HepG2 (cell line): ENCODE data around the gene TFDP2. TPM values are rescaled to one million over a fixed set of nuclear protein-coding genes. Genes with fewer than 3 reads are reported as not detected.

Experiments
- CREM ChIP-seq, 2 experiments: sonication (generic) in 1 of 2; formaldehyde crosslinking in 1 of 2; IDR thresholded peaks; 2 replicates each; pipeline versions ENCODE4 v1.4.0 to v1.6.1; 2016 to 2020; ENCODE audit warnings: antibody characterized with exemption in 1 of 2, mild to moderate bottlenecking in 1 of 2, missing genetic modification reagents in 1 of 2
- FLYWCH1 ChIP-seq: sonication (generic); formaldehyde crosslinking; IDR thresholded peaks from 2 replicates; pipeline ENCODE4 v1.8.1; 2023; ENCODE audit warnings: mild to moderate bottlenecking, missing genetic modification reagents
- HNRNPK ChIP-seq: fragments of 200-400 bp; formaldehyde crosslinking; IDR thresholded peaks from 2 replicates; pipeline ENCODE4 v1.6.1; 2018; ENCODE audit warnings: low read length, low read depth, moderate library complexity, mild to moderate bottlenecking; ENCODE audit not compliant: poor library complexity, severe bottlenecking
- POLR2G ChIP-seq: fragments of 200-400 bp; formaldehyde crosslinking; IDR thresholded peaks from 2 replicates; pipeline ENCODE4 v1.6.1; 2018; ENCODE audit warnings: mild to moderate bottlenecking, low read depth, low read length, moderate library complexity
- SOX5 ChIP-seq: IDR thresholded peaks from 2 replicates; pipeline ENCODE4 v1.6.1; 2016; ENCODE audit warnings: borderline replicate concordance
- ZNF431 ChIP-seq: sonication (generic); formaldehyde crosslinking; IDR thresholded peaks from 2 replicates; pipeline ENCODE4 v1.9.0; 2022; ENCODE audit warnings: missing genetic modification reagents, low read depth, mild to moderate bottlenecking, borderline replicate concordance
- ZNF468 ChIP-seq: sonication (generic); formaldehyde crosslinking; IDR thresholded peaks from 2 replicates; pipeline ENCODE4 v1.8.0; 2022; ENCODE audit warnings: mild to moderate bottlenecking, moderate library complexity, missing genetic modification reagents
- ZNF709 ChIP-seq: sonication (generic); formaldehyde crosslinking; IDR thresholded peaks from 2 replicates; pipeline ENCODE4 v1.5.0; 2020; ENCODE audit warnings: mild to moderate bottlenecking, missing genetic modification reagents
- ZNF749 ChIP-seq: sonication (generic); formaldehyde crosslinking; IDR thresholded peaks from 2 replicates; pipeline ENCODE4 v1.8.0; 2022; ENCODE audit warnings: mild to moderate bottlenecking, missing genetic modification reagents, moderate library complexity, borderline replicate concordance
- ZNF83 ChIP-seq: sonication (generic); formaldehyde crosslinking; IDR thresholded peaks from 2 replicates; pipeline ENCODE4 v1.4.0; 2020; ENCODE audit warnings: missing genetic modification reagents, mild to moderate bottlenecking, borderline replicate concordance
- ZSCAN29 ChIP-seq: sonication (generic); formaldehyde crosslinking; conservative IDR thresholded peaks from 2 replicates; pipeline ENCODE4 v1.4.0; 2020; ENCODE audit warnings: mild to moderate bottlenecking, missing genetic modification reagents
- polyA plus RNA-seq, 8 experiments: library from polyadenylated mRNA; depleted of rRNA in 3 of 8; stranded (reverse) in 7 of 8; unstranded in 1 of 8; fragments of >200 nt; fragmentation: Illumina TruSeq in 4 of 8; extraction: Trizol in 4 of 8; gene quantifications; 2 replicates each; pipeline versions ENCODE4 v1.2.1 to v1.2.3, GENCODE V29; 2011 to 2016; ENCODE audit warnings: low read depth in 4 of 8, missing spikeins in 1 of 8, mixed read lengths in 1 of 8; ENCODE audit not compliant: insufficient read depth in 1 of 8
- total RNA-seq, 5 experiments: library from RNA; depleted of rRNA; stranded (reverse); fragments of >200 nt; fragmentation: Illumina TruSeq; extraction: Trizol; gene quantifications; 2 replicates each; pipeline ENCODE4 v1.2.3, GENCODE V29; 2016; ENCODE audit warnings: low read depth in 1 of 5
- TF ChIP-seq, protein P1 (sequence below): sonication (generic); formaldehyde crosslinking; IDR thresholded peaks from 2 replicates; pipeline ENCODE4 v1.5.0; 2020; ENCODE audit warnings: mild to moderate bottlenecking, missing genetic modification reagents, borderline replicate concordance
- TF ChIP-seq, protein P2 (sequence below): sonication (generic); formaldehyde crosslinking; IDR thresholded peaks from 2 replicates; pipeline ENCODE4 v1.9.0; 2021; ENCODE audit warnings: missing genetic modification reagents, borderline replicate concordance
- TF ChIP-seq, protein P3 (sequence below): sonication (generic); formaldehyde crosslinking; IDR thresholded peaks from 2 replicates; pipeline ENCODE4 v1.4.0; 2020; ENCODE audit warnings: mild to moderate bottlenecking, low read depth, missing genetic modification reagents

The TFDP2 gene
- total and polyA plus RNA-seq, 2 of the 13 experiments (the other 11 are each of a cell fraction or from before 2014, with no cell fraction given) = 17.9 to 37.4 TPM

DNA sequence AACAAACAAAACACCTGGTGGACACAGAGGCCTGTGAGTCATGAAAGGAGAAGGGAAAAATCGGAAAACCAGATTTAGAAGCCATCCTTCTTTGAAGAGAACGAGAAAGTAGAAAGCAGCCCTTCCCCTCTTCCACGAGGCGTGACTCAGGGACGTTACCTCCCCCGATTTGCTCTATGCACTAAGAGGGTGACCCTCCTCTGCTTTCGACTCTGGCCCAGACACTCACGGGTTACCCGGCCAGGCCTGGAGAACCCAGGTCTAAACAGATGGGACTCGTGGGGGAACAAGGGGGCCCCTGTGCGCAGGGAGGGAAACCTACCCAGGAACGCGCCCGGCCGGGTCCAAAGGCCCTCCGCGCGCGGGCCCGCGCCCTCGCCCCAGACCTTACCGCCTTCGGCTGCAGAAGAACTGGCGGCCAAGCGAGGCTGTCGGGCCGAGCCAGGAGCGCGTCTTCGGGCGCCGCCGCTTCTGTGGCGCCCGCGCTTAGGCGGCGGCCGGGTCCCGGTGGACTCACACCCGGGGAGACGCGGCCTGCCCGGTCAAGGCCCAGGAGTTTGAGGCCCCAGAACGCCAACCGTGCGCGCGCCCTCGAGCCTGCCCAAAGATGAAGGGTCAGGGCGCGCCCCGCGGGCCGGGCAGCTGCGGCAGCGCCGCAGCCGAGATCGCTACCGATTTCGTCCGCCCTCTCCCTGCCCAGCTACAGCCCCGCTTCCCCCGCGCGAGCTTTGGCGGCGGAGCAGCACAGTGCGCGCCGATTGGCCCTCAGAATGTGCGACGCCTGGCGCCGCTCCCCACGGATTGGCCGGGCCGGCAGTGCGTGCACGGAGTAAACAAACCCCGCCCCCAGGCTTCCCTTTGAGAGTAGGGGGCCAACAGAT is at the start of gene TFDP2 (continued):
- TF ChIP-seq, protein P1, sequence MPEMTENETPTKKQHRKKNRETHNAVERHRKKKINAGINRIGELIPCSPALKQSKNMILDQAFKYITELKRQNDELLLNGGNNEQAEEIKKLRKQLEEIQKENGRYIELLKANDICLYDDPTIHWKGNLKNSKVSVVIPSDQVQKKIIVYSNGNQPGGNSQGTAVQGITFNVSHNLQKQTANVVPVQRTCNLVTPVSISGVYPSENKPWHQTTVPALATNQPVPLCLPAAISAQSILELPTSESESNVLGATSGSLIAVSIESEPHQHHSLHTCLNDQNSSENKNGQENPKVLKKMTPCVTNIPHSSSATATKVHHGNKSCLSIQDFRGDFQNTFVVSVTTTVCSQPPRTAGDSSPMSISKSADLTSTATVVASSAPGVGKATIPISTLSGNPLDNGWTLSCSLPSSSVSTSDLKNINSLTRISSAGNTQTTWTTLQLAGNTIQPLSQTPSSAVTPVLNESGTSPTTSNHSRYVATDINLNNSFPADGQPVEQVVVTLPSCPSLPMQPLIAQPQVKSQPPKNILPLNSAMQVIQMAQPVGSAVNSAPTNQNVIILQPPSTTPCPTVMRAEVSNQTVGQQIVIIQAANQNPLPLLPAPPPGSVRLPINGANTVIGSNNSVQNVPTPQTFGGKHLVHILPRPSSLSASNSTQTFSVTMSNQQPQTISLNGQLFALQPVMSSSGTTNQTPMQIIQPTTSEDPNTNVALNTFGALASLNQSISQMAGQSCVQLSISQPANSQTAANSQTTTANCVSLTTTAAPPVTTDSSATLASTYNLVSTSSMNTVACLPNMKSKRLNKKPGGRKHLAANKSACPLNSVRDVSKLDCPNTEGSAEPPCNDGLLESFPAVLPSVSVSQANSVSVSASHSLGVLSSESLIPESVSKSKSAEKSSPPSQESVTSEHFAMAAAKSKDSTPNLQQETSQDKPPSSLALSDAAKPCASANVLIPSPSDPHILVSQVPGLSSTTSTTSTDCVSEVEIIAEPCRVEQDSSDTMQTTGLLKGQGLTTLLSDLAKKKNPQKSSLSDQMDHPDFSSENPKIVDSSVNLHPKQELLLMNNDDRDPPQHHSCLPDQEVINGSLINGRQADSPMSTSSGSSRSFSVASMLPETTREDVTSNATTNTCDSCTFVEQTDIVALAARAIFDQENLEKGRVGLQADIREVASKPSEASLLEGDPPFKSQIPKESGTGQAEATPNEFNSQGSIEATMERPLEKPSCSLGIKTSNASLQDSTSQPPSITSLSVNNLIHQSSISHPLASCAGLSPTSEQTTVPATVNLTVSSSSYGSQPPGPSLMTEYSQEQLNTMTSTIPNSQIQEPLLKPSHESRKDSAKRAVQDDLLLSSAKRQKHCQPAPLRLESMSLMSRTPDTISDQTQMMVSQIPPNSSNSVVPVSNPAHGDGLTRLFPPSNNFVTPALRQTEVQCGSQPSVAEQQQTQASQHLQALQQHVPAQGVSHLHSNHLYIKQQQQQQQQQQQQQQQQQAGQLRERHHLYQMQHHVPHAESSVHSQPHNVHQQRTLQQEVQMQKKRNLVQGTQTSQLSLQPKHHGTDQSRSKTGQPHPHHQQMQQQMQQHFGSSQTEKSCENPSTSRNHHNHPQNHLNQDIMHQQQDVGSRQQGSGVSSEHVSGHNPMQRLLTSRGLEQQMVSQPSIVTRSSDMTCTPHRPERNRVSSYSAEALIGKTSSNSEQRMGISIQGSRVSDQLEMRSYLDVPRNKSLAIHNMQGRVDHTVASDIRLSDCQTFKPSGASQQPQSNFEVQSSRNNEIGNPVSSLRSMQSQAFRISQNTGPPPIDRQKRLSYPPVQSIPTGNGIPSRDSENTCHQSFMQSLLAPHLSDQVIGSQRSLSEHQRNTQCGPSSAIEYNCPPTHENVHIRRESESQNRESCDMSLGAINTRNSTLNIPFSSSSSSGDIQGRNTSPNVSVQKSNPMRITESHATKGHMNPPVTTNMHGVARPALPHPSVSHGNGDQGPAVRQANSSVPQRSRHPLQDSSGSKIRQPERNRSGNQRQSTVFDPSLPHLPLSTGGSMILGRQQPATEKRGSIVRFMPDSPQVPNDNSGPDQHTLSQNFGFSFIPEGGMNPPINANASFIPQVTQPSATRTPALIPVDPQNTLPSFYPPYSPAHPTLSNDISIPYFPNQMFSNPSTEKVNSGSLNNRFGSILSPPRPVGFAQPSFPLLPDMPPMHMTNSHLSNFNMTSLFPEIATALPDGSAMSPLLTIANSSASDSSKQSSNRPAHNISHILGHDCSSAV (CRISPR knock-in tag) = no peak
- peak; percentile 73 for TF ChIP-seq POLR2G
- TF ChIP-seq CREM (IDR thresholded peaks at IDR 0.05) = 0 out of 2 replicates have a peak, but pooled peaks have one; percentile 55
- no peak for TF ChIP-seq CREM (CRISPR knock-in tag; IDR thresholded peaks at IDR 0.05)
- no peak for TF ChIP-seq SOX5 (CRISPR knock-in tag)
- TF ChIP-seq ZNF83 (CRISPR knock-in tag) = no peak
- no peak for TF ChIP-seq ZNF468 (CRISPR knock-in tag)
- TF ChIP-seq ZNF749 (CRISPR knock-in tag) = no peak; the same call in 1 of the 2 replicates
- peak; percentile 23; the same call in 1 of the 2 replicates for TF ChIP-seq ZNF431 (CRISPR knock-in tag)
- TF ChIP-seq ZNF709 (CRISPR knock-in tag) = peak; percentile 35; the same call in 1 of the 2 replicates
- TF ChIP-seq, protein P2, sequence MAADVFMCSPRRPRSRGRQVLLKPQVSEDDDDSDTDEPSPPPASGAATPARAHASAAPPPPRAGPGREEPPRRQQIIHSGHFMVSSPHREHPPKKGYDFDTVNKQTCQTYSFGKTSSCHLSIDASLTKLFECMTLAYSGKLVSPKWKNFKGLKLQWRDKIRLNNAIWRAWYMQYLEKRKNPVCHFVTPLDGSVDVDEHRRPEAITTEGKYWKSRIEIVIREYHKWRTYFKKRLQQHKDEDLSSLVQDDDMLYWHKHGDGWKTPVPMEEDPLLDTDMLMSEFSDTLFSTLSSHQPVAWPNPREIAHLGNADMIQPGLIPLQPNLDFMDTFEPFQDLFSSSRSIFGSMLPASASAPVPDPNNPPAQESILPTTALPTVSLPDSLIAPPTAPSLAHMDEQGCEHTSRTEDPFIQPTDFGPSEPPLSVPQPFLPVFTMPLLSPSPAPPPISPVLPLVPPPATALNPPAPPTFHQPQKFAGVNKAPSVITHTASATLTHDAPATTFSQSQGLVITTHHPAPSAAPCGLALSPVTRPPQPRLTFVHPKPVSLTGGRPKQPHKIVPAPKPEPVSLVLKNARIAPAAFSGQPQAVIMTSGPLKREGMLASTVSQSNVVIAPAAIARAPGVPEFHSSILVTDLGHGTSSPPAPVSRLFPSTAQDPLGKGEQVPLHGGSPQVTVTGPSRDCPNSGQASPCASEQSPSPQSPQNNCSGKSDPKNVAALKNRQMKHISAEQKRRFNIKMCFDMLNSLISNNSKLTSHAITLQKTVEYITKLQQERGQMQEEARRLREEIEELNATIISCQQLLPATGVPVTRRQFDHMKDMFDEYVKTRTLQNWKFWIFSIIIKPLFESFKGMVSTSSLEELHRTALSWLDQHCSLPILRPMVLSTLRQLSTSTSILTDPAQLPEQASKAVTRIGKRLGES (CRISPR knock-in tag) = no peak
- TF ChIP-seq, protein P3, sequence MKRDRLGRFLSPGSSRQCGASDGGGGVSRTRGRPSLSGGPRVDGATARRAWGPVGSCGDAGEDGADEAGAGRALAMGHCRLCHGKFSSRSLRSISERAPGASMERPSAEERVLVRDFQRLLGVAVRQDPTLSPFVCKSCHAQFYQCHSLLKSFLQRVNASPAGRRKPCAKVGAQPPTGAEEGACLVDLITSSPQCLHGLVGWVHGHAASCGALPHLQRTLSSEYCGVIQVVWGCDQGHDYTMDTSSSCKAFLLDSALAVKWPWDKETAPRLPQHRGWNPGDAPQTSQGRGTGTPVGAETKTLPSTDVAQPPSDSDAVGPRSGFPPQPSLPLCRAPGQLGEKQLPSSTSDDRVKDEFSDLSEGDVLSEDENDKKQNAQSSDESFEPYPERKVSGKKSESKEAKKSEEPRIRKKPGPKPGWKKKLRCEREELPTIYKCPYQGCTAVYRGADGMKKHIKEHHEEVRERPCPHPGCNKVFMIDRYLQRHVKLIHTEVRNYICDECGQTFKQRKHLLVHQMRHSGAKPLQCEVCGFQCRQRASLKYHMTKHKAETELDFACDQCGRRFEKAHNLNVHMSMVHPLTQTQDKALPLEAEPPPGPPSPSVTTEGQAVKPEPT (CRISPR knock-in tag) = no peak
- no peak for TF ChIP-seq ZSCAN29 (CRISPR knock-in tag)
- TF ChIP-seq FLYWCH1 (CRISPR knock-in tag) = no peak
- peak; percentile 60 for TF ChIP-seq HNRNPK
